Measurements from ENCODE around the gene MID2. TPM values are rescaled to one million over a fixed set of nuclear protein-coding genes. Genes with fewer than 3 reads are reported as not detected.

MID2 gene
- total and polyA plus RNA-seq, 2 experiments from 2014 or later, result 0.84 to 2.1 TPM

- no peak for TF ChIP-seq ZNF462 (CRISPR knock-in tag; IDR thresholded peaks at IDR 0.05)
- no peak for TF ChIP-seq ZNF114 (CRISPR knock-in tag; IDR thresholded peaks at IDR 0.05)
- no peak for TF ChIP-seq CTCF (conservative IDR thresholded peaks at IDR 0.05; ENCODE audit: low read depth in 2 of 2)
- no peak for TF ChIP-seq ETS1 (IDR thresholded peaks at IDR 0.05)
Observed at GRCh38 chrX:107971636-107972035, 146.0 kb downstream of the MID2 start (continued).

Small RNAs within 50 kb of the gene (small RNA-seq; reads per million reads assigned to genes)
- gene RF00019 (ENCODE audit: low replicate concordance), result not detected

Other genes starting within 250 kb of the MID2 start
- 149 and 189 TPM in 2 replicates for gene PRPS1, start 197.4 kb upstream of the MID2 start, total RNA-seq (2014; rRNA removed; shearing (Covaris generic))
- 91.1 and 93.6 TPM in 2 replicates for gene PRPS1, start 197.4 kb upstream of the MID2 start, polyA plus RNA-seq (2016; fragmentation: Nextera tagmentation; extraction: Ambion mirVana)
- gene TSC22D3, start 50.1 kb upstream of the MID2 start, total RNA-seq (2014; rRNA removed; shearing (Covaris generic)), result 10.9 and 20.0 TPM in 2 replicates
- gene TSC22D3, start 50.1 kb upstream of the MID2 start, polyA plus RNA-seq (2016; fragmentation: Nextera tagmentation; extraction: Ambion mirVana), result 10.2 and 12.6 TPM in 2 replicates
- not detected in 2 replicates for gene NCBP2L, start 48.1 kb upstream of the MID2 start, total RNA-seq (2014; rRNA removed; shearing (Covaris generic))
- not detected in 2 replicates for gene NCBP2L, start 48.1 kb upstream of the MID2 start, polyA plus RNA-seq (2016; fragmentation: Nextera tagmentation; extraction: Ambion mirVana)
- 0.78 TPM in 1 of 2 replicates, not detected in the other for gene TEX13B, start 156.5 kb downstream of the MID2 start, total RNA-seq (2014; rRNA removed; shearing (Covaris generic))
- 0.16 and 0.23 TPM in 2 replicates for gene TEX13B, start 156.5 kb downstream of the MID2 start, polyA plus RNA-seq (2016; fragmentation: Nextera tagmentation; extraction: Ambion mirVana)
- gene VSIG1, start 219.2 kb downstream of the MID2 start, total RNA-seq (2014; rRNA removed; shearing (Covaris generic)), result 1.2 and 1.7 TPM in 2 replicates
- 1.0 and 1.2 TPM in 2 replicates for gene VSIG1, start 219.2 kb downstream of the MID2 start, polyA plus RNA-seq (2016; fragmentation: Nextera tagmentation; extraction: Ambion mirVana)